ENCODE measurements around the gene SYAP1. TPM values are rescaled to one million over a fixed set of nuclear protein-coding genes. Genes with fewer than 3 reads are reported as not detected.
"Not testable (repeated sequence)": the region's sequence is repeated elsewhere in the genome, so short reads cannot be mapped to it uniquely, and the experiment has no call there.

SYAP1 gene
- total RNA-seq, 4 donors from 2014 or later: 14.9 to 31.2 (median 19.3) TPM

- Histone ChIP-seq H3K27ac (no peak overlapping the region), H3K9me3 (no peaks in the 10 kb centered on the region), H3K4me1 (no peaks in the 10 kb centered on the region), H3K27me3 (no peaks in the 10 kb centered on the region), H3K36me3 (no peaks in the 10 kb centered on the region), H3K4me3 (no peak overlapping the region)
- TF ChIP-seq POLR2A (IDR thresholded peaks at IDR 0.05): no peak
- TF ChIP-seq, protein P1, sequence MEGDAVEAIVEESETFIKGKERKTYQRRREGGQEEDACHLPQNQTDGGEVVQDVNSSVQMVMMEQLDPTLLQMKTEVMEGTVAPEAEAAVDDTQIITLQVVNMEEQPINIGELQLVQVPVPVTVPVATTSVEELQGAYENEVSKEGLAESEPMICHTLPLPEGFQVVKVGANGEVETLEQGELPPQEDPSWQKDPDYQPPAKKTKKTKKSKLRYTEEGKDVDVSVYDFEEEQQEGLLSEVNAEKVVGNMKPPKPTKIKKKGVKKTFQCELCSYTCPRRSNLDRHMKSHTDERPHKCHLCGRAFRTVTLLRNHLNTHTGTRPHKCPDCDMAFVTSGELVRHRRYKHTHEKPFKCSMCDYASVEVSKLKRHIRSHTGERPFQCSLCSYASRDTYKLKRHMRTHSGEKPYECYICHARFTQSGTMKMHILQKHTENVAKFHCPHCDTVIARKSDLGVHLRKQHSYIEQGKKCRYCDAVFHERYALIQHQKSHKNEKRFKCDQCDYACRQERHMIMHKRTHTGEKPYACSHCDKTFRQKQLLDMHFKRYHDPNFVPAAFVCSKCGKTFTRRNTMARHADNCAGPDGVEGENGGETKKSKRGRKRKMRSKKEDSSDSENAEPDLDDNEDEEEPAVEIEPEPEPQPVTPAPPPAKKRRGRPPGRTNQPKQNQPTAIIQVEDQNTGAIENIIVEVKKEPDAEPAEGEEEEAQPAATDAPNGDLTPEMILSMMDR (IDR thresholded peaks at IDR 0.05): no peak
- DNase-seq: no peak
- intact Hi-C loops (cut with DNase I; ENCODE audit: low total_unique reads): no loop called here
These were observed 30.7 kb downstream of the SYAP1 start for GRCh38 chrX:16750136-16750535.

DNA sequence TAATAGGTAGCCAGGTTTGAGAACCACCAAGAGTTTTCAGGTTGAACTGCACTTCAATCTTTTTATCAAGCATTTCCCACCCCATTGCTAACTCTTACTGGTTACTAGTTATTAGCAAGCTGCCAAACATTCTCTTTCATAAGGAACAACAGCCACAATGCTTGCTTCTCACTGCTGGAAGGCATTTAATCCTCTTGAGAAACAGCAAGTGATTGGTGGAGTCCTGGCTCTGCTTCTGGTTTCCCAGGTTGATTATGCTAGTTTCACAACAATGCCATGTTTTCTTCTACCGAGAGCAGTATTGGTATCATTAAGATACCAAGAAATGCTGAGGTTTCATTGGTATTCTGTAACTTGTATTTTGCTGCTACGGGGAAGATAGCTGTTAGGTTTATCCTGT, 34.6 kb downstream of the SYAP1 start:
- no peak overlapping the region for H3K4me3 ChIP-seq
- intact Hi-C loops (cut with DNase I; ENCODE audit: low total_unique reads): no loop called here
- no peaks in the 10 kb centered on the region for H3K27me3 ChIP-seq
- H3K27ac ChIP-seq: no peak overlapping the region
- no peaks in the 10 kb centered on the region for H3K36me3 ChIP-seq
- no peak for DNase-seq
- no peak for TF ChIP-seq POLR2A (IDR thresholded peaks at IDR 0.05)
- TF ChIP-seq, protein P1 (IDR thresholded peaks at IDR 0.05): no peak
- no peaks in the 10 kb centered on the region for H3K9me3 ChIP-seq
- no peaks in the 10 kb centered on the region for H3K4me1 ChIP-seq

DNA sequence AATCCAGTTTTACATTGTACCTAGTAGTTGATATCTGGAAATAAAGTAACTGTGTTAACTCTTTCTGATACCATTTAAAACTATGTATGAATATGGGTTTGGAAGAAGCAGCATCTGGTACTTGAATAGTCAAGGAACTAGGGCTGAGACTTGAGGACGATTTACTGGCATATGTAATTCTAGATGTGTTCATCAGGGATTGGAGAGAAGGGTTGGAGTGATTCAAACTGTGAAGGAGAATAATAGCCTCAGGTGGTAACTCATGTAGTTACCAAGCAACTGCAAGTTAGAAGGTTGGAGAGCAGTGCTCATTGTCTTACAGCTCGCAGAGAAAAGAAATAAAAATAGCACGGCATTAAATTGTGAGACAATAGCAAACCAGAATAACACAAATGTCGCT, 37.3 kb downstream of the SYAP1 start:
- H3K4me1 ChIP-seq: no peaks in the 10 kb centered on the region
- no peaks in the 10 kb centered on the region for H3K36me3 ChIP-seq
- TF ChIP-seq POLR2A (IDR thresholded peaks at IDR 0.05): no peak
- TF ChIP-seq, protein P1 (IDR thresholded peaks at IDR 0.05): no peak
- intact Hi-C loops (cut with DNase I; ENCODE audit: low total_unique reads): no loop called here
- no peaks in the 10 kb centered on the region for H3K27me3 ChIP-seq
- H3K9me3 ChIP-seq: no peaks in the 10 kb centered on the region
- no peak overlapping the region for H3K4me3 ChIP-seq
- no peak overlapping the region for H3K27ac ChIP-seq
- no peak for DNase-seq

- H3K27ac ChIP-seq; H3K9me3 ChIP-seq; H3K4me1 ChIP-seq; H3K4me3 ChIP-seq; DNase-seq; H3K27me3 ChIP-seq; intact Hi-C loops (cut with DNase I; ENCODE audit: low total_unique reads); H3K36me3 ChIP-seq: not testable (repeated sequence)
These were observed 42.1 kb downstream of the SYAP1 start for GRCh38 chrX:16761500-16761899.

DNA sequence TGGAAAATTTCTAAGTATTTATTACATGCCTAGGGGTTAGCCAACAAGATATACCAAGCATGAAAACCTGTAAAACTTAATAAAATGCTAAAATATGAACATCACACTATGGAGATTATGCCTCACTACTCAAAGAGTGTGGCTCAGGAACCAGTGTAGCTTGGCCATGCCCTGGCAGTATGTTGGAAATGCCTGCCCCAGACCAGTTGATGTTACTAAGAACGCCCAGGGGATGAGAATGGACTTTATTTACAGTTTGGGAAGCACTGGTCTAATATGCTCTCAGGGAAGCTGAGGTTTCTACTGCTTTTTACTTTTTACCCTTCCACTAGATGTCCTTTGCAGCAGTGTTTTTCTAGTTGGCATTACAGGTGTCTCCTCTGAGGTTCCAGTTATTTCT, 43.2 kb downstream of the SYAP1 start:
- no peaks in the 10 kb centered on the region for H3K36me3 ChIP-seq
- no peaks in the 10 kb centered on the region for H3K27me3 ChIP-seq
- no peaks in the 10 kb centered on the region for H3K4me1 ChIP-seq
- intact Hi-C loops (cut with DNase I; ENCODE audit: low total_unique reads): no loop called here
- H3K9me3 ChIP-seq: no peaks in the 10 kb centered on the region
- no peak overlapping the region for H3K27ac ChIP-seq
- no peak overlapping the region for H3K4me3 ChIP-seq
- no peak for DNase-seq
- no peak for TF ChIP-seq POLR2A (IDR thresholded peaks at IDR 0.05)
- TF ChIP-seq, protein P1 (IDR thresholded peaks at IDR 0.05): no peak

DNA sequence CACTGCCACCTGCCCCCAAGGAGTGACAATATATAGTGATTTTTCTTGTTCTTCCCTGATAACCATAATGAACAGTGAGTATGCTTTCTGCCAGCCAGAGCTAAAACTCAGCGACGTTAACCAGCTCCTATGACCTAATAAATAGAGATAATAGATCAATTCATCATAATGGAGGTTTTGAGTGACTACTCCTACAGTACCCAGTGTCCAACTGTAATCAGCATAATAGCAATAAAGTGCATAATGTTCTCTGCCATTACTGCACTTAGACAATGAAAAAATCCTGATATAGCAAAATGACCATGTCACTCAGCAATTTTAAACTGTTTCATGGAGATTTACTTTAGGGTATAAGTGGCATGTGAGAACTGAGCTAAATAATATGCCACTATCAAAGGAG, 46.2 kb downstream of the SYAP1 start:
- no peaks in the 10 kb centered on the region for H3K36me3 ChIP-seq
- H3K9me3 ChIP-seq: no peaks in the 10 kb centered on the region

More for the DNA sequence above, 46.2 kb downstream of the SYAP1 start:
- Histone ChIP-seq H3K27ac (no peak overlapping the region), H3K27me3 (no peaks in the 10 kb centered on the region), H3K4me1 (no peaks in the 10 kb centered on the region), H3K4me3 (no peak overlapping the region)
- no peak for DNase-seq
- TF ChIP-seq, protein P1 (IDR thresholded peaks at IDR 0.05): no peak
- no peak for TF ChIP-seq POLR2A (IDR thresholded peaks at IDR 0.05)
- intact Hi-C loops (cut with DNase I; ENCODE audit: low total_unique reads): no loop called here

Data from uterus (tissue), 4 donors.